HG03354 (cell line): ENCODE data around the gene ARID1B.

Experiments used
- ATAC-seq: cut with Tn5 transposase; IDR thresholded peaks from one replicate; pipeline ENCODE4 v1.9.1; 2021; ENCODE audit warnings: mild to moderate bottlenecking; ENCODE audit not compliant: unreplicated experiment, poor library complexity, severe bottlenecking

ARID1B gene

DNA sequence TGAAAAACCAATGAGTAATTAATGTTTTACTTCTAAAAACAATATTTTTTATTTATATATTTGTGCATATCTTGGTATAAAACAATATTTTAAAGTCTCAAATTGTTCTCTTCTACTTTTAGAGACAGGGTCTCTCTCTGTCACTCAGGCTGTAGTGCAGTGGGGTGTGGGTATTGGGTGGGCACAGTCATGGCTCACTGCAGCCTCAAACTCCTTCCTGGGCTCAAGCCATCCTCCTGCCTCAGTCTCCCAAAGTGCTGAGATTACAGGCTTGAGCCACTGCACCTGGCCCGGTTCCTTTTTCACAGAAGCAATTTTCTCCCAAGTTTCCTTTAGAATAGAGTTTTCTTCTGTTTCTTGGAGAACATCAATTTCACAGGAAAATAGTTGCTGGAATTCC lies 443.3 kb downstream of the ARID1B start:
- no peak for ATAC-seq

DNA sequence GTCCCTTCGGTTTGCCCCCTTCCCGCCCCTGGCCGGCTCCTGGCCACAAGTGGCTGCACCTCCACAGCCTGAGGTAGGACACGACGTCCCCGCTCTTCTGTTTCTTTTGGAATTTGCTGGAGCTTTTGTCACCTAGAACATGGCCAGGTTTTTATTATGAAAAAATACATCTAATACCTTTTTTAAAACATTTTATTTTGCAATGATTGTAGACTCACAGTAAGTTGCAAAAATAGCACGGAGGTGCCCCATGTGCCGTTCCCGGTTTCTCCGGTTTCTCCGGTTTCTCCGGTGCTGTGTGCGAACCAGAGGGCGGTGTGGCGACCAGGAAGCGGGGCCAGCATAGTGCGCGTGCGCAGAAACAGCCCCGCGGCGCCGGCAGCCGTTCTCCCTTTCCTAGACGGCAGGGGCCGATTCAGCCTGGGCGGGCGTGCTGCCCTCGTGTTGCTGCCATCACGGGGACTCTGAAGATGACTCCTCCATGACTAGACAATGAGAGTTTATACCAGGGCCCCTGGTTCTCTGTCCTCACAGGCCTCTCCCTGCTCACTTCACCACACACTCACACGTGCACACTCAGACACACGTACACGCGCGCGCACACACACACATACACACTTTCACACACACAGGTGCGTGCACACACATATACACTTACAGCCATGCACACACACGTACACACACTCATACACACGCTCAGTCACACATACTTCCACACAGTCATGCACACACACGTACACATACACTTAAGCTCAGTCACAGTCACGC lies 444.1 kb downstream of the ARID1B start:
- peak; percentile 53 for ATAC-seq

DNA sequence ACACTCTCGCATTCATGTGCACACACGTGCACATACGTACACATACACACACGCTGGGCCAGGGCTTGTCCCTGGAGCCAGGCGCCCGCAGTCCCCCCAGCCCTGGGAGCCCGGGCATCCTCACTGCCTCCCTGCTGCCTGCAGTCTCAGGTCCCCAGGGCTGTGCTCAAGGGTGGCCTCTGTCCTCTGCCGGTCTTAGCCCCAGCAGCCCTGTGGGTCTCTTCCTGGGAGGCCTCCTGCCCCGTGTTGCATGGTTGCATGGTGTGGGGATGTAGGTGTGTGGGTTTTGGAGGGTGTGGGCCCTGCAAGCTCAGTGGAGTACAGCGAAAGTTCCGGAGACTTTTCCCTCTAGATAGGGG lies 444.6 kb downstream of the ARID1B start:
- no peak for ATAC-seq

DNA sequence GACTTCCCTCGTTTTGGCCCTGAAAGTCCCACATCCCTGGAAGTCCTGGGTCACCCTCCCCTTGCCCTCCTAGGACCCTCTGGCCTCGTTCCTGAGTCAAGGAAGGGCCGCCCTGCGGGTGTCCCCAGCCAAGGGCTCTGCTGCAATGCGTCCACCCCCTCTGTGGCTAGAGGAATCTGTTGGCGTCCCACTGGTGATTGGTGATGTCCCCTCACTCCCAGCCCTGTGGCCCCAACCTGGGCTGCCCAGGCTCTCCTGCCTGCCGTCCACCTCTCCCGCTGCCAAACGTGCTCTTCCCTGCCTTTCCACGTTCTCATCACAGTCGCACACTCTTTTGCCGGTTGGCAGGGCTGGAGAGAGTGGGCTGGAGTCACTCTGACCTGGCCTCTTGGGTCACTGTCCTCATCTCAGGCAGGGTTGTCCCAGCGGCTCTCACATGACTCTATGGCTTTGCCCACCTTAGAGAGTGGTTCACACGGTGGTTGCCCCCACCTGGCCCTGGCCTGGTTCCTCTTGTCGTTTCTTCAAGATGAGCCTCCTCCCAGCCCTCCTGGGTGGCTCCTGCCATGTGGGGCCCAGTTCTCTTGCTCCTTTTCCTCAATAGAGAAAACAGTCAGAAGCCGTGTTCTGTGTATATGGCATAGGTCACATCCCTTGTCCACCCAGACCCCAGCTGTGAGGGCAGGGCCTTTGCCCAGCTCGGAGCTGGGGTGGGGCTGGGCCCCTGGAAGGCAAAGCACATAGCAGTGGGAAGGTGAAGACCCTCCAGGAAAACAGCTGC lies 445.2 kb downstream of the ARID1B start:
- ATAC-seq = peak; percentile 2

DNA sequence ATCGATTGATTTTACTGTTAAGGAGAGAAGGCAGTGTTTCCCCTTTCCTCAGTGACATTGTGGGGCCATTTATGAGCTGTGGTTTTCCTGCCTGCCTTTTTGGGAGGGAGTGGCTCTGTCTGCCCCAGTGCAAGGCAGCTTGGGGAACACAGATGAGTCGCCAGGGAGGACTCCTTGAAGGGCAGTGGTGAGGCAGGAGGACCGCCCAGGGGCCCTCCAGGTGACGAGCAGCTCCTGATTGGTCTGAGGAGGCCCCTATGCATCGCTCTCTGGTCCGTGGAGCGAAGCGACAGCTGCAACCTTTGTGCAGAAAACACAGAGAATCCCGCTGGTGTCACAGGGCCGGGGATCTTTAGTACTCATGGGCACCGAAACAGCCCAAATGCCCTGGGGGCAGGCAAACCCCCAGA lies 445.8 kb downstream of the ARID1B start:
- peak; percentile 41 for ATAC-seq

DNA sequence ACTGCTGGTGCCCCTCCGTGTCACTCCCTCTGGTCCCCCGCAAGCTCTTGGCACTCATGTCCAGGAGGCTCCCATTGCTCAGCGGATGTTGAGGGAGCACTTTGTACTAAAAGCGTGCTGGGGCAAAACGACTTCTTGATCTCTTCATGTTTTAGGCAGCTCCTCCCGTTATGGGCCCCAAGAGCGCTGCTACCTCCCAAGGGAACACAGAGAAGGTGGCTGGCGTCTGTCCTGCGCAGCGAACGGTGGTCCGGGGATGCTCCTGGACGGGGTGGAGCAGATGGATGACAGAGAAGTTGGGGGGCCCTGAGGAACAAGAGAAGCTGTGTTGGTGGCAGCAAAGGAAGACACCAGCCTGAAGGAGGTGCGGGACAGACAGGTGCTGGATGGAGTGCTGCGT lies 446.3 kb downstream of the ARID1B start:
- peak; percentile 2 for ATAC-seq

DNA sequence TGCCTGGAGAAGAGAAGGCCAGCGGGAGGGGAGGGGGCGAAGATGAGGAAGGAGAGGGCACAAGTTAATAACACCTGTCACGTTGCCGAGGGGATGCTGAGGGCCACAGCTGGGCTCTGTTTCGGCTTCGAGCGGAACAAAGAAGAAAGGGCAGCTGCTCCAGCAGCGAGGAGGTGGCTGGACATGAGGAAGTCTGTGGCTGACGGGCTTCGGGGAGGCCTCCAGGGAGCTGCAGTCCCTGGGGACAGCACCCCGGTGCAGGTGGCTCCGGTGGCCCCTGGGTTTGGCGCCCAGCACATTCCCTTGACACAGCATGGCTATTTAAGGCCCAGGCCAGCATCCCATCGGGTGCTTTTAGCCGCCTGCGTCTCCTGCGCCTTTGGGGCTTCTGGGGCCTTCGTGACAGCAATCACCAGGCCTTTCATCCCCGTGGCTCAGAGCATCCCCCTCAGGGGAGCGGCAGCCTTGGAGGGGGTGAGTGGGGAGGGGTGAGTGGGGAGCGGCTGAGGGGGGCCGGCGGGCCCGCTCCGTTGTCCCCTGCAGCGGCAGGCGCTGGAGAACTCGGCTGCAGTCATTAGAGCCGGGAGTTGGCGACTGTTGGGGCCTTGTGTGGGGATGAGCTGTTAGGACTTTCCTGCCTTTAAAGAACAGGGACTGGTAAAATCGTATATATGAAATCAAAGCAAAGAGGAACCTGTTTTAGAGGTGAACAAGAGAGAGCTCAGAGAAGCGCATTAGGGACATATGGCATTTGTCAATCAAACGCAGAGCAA lies 447.2 kb downstream of the ARID1B start:
- ATAC-seq = peak; percentile 61

DNA sequence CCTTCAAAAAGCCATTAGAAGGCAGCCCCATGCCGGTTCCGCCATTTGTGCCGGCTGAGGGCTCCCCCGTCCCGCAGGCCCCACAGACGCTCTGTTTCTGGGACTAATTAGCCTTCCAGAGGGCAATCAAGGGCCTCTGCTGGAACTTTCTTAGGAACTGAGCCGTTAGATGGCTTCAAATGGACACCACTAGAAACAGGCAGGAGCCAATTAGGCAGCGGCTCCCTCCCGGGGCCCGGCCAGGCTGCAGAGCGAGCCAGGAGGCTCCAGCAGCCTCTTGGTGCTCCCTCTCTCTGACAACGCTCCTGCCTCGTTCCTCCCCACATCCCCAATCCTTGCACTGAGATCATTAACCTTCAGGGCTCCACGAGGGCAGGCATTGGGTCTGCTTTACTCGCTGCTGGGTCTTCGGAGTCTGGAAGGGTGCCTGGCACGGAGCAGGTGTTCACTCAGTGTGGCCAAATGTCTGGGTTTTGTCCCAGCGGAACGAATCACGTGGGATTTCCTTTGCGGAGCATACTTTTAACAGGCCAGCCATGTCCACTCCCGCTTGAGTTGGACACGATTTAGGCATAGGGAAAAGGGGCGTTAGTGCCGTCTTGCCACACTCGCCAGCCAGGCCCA lies 447.9 kb downstream of the ARID1B start:
- no peak for ATAC-seq

DNA sequence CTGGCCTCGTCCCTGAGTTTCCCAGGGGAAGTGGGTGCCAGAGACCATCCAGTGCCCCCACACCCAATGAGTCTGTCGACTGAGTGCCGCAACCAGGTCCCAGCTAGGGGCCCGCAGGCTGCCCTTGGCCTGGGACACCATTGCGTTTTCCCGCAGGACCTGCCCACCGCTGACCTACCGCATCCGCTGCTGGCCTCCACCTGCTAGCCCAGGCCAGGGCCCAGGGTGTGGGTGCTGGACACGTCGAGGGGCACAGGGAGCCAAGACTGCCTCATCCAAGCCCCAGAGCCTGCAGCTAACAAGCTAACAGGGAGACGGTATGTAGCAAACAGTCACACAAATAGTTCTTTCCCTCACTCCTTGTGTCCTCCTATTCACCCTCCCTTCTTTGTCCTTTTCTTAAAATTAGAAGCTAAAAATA lies 448.4 kb downstream of the ARID1B start:
- no peak for ATAC-seq

DNA sequence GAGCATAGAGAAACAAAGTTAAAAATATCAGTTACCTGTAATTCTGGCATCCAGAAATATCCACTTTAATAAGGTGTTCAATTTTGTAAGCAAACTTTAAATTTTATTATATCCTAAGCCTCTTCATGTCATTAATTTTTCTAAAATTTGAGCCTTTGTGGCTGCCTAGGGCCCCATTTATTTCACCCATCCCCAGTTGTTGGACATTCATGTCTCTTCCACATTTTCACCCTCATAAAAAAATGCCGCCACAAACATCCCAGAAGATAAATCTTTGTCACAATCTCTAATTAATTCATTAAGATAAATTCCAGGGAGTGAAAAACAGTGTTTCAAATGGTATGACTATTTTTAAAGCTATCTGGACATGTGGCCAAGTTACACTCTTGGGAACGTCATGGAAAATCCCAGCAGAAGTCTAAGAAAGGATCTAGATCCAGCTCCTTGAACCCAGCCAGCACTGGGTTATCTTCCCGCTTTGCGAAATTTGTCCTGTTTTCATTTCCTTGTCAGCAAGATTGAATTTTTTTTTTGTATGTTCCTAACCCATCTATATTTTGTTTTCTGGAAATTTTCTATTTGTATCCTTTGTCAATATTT lies 448.9 kb downstream of the ARID1B start:
- no peak for ATAC-seq

DNA sequence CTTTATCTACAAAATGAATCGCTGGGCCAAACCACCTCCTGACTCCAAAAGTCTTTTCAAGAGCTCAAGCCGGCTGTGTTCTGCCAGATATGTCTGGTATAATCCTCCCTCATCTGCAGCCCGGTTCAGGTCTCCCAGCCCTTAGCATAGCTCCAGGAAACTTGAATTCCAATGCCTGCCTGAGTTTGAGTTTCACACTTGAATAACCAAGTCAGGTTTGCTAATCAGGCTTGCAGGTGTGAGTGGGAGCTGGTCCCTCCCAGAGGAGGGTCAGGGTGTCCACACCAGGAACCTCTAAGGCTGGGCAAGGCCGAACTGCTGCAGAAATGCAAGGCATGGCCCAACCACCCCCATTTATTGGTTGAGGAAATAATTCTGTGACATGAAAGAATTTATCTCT lies 449.6 kb downstream of the ARID1B start:
- no peak for ATAC-seq

DNA sequence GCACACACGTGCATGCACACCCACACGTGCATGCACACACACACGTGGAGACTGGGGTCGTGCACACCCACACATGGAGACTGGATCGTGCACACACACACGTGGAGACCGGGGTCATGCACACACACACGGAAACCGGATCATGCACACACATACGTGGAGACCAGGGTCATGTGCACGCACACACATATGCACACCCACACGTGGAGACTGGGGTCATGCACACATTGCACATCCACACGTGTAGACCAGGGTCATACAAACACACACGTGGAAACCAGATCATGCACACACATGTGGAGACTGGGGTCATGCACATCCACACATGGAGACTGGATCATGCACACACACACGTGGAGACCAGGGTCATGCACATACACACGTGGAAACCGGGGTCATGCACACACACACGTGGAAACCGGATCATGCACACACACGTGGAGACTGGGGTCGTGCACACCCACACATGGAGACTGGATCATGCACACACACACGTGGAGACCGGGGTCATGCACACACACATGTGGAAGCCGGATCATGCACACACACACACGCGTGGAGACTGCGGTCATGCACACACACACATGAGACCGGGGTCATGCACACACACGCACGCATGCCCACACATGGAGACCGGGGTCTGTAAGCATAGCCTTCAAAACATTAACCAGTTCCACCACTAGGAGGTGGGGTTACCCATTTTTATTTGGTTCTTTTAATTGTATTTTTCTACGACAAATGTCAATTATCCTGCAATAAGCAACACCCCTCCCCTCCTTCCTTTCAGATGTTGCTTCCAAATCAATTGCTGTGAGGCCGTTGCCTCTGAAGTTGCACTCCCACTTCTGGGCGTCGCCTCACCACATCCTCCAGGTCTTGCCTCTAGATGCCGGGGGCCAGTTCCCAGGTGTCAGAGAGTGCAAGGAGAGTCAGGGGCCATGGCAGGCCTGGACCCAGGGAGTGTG lies 450.3 kb downstream of the ARID1B start:
- ATAC-seq = no peak

DNA sequence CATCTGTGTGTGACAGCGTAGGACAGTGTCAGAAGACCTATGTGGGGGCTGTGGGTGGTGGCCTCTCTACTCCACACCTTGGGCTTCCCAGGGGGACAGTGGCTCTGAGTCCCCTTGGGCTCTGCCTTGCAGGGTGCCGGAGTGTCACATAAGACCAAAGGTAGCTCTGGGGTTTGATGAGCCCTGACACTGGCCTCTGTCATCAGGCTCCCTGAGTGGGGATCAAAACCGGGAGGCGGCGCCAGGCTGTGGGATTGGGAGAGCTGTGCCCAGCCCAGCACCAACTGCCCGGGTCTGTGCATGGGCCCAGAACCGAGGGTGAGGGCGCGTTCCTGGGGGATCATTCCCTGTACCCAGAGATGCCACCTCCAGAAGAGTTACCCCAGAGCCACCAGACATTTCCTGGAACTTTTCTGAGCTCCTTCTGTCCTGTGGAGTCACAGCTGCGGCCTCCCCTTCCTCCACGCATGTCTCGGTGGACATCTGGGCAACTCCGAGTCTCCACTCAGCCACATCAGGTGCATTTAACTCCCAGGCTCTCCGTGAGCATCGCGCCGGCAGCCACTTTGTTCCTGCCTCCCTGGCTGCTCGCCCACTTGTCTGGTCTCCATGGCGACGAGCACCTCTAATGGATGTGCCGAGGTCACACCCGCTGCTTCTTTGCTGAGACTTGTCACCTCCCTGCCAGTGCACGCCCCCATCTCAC lies 451.4 kb downstream of the ARID1B start:
- ATAC-seq = no peak

DNA sequence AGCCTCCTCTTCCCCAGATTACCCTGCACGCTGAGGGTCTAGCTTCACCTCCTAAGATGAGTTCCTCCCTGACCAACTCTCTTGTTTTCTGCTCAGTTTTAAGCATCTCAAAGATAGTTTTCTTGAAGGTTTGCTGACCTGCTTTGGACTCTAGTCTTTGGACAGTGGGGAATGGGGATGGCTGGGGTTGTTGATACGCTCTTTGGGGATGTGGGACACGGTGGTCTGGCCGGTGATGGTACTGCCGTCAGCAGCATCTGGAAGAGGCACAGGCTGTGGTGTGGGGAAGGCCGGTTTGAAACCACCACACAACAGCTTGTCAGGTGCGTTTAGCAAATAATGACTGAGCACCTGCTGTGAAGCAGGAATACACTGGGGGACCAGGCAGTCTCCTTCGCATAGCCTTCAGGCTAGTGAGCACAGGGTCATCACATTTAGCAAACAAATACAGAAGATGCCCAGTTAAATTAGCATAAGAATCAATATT lies 452.0 kb downstream of the ARID1B start:
- ATAC-seq = no peak

DNA sequence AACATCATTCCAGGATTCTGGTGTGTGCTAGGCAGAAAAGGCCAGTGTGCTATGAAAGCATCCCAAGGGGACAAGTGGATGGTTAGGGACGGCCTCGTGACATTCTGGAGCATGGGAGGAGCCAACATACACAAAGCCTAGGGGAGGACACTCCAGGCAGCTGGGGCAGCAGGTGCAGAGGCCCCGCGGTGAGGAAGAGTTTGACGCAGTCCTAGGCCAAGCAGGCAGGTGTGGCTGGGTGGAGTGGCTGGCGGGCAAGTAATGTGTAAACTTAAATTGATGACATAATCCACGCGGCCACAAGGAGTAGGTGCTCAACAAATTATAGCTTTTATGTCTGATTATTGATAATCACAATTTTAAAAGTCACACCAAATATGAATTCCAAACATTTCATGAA lies 452.5 kb downstream of the ARID1B start:
- ATAC-seq = peak; percentile 54

DNA sequence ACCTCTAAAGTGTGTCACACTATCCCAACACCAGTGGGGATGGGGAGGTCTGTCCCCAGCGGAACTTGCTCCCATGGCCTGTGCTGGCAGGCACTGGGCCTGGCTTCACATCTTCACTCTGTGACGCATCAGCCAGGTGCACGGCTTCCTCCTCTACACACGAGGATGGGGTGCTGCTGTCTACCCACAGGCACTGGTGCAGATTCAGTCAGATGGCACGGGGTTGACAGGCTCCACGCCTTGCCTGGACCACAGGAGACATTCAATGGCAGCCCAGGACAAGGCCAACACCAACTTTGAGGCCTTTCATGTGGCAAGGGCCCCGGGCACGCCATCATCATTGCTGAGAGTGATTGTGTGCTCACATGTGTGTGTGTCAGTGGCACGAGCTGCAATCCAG lies 453.7 kb downstream of the ARID1B start:
- no peak for ATAC-seq

DNA sequence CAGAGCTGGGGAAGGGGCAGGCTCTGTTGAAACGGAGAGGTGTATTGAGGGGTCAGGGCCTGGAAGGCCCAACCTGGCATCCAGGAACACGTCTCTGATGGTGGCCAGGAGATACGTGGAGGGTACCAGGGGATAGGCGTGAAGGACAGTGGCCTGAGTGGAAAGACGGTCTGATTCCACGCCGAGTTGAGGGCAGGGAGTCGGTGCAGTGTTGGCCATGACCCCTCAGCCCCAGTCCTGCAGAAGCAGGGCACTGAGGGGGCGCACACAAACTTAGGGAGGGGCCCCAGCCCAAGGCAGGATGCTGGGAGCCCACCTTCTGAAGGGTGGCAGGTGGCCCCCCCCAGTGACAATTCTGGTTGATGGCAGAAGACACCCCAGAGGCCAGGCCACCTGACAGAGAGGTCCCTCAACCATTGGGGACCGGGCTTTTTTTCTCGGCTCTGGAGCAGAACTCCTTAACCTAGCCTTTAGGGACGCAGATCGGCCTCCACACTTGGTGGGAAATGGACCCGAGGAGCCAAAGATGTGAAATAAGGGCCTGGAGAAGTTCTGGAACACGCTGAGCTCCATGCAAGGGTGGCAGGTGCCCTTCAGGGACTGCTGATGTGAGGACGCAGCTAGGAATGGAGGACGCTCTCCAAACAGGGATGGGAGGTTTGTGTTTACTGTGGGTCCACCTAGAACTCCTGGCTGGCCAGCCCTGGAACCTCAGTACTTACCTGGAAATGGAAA lies 455.1 kb downstream of the ARID1B start:
- no peak for ATAC-seq
